ENCODE results near the gene CDA. TPM values are rescaled to one million over a fixed set of nuclear protein-coding genes. Genes with fewer than 3 reads are reported as not detected.
A peak's percentile ranks its signal among the peaks of the same experiment; 100 is the strongest.

CDA gene
- total and polyA plus RNA-seq, 2 experiments from 2014 or later = 2.5 to 13.6 TPM

DNA sequence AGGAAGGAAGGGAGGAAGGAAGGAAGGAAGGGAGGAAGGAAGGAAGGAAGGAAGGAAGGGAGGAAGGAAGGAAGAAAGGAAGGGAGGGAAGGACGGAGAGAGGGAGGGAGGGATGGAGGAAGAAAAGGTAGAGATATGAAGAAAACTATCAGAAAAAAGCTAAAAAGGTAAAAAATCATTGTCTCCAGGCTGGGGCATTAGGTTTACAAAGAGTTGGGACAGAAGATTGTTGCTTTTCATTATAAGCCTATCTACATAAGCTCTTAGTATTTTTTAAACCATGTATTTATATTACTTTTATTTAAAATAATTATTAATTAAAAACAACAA, 37.2 kb downstream of the CDA start:
- no peak for TF ChIP-seq STAT1 (IDR thresholded peaks at IDR 0.05; ENCODE audit: unreplicated experiment)
- no peak for TF ChIP-seq CREB1 (CRISPR knock-in tag; IDR thresholded peaks at IDR 0.05; ENCODE audit: low read depth)
- TF ChIP-seq NANOG (IDR thresholded peaks at IDR 0.05; ENCODE audit: borderline replicate concordance) = no peak
- no peak for TF ChIP-seq ZNF331 (CRISPR knock-in tag; IDR thresholded peaks at IDR 0.05; ENCODE audit: low read depth)
- TF ChIP-seq, protein P1, sequence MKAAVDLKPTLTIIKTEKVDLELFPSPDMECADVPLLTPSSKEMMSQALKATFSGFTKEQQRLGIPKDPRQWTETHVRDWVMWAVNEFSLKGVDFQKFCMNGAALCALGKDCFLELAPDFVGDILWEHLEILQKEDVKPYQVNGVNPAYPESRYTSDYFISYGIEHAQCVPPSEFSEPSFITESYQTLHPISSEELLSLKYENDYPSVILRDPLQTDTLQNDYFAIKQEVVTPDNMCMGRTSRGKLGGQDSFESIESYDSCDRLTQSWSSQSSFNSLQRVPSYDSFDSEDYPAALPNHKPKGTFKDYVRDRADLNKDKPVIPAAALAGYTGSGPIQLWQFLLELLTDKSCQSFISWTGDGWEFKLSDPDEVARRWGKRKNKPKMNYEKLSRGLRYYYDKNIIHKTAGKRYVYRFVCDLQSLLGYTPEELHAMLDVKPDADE (IDR thresholded peaks at IDR 0.05) = no peak
- TF ChIP-seq, protein P2, sequence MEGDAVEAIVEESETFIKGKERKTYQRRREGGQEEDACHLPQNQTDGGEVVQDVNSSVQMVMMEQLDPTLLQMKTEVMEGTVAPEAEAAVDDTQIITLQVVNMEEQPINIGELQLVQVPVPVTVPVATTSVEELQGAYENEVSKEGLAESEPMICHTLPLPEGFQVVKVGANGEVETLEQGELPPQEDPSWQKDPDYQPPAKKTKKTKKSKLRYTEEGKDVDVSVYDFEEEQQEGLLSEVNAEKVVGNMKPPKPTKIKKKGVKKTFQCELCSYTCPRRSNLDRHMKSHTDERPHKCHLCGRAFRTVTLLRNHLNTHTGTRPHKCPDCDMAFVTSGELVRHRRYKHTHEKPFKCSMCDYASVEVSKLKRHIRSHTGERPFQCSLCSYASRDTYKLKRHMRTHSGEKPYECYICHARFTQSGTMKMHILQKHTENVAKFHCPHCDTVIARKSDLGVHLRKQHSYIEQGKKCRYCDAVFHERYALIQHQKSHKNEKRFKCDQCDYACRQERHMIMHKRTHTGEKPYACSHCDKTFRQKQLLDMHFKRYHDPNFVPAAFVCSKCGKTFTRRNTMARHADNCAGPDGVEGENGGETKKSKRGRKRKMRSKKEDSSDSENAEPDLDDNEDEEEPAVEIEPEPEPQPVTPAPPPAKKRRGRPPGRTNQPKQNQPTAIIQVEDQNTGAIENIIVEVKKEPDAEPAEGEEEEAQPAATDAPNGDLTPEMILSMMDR (conservative IDR thresholded peaks at IDR 0.05; ENCODE audit: low read depth in 2 of 2) = no peak
- TF ChIP-seq EZH2 (IDR thresholded peaks at IDR 0.05; ENCODE audit: low read depth, unreplicated experiment) = no peak
- TF ChIP-seq, protein P3, sequence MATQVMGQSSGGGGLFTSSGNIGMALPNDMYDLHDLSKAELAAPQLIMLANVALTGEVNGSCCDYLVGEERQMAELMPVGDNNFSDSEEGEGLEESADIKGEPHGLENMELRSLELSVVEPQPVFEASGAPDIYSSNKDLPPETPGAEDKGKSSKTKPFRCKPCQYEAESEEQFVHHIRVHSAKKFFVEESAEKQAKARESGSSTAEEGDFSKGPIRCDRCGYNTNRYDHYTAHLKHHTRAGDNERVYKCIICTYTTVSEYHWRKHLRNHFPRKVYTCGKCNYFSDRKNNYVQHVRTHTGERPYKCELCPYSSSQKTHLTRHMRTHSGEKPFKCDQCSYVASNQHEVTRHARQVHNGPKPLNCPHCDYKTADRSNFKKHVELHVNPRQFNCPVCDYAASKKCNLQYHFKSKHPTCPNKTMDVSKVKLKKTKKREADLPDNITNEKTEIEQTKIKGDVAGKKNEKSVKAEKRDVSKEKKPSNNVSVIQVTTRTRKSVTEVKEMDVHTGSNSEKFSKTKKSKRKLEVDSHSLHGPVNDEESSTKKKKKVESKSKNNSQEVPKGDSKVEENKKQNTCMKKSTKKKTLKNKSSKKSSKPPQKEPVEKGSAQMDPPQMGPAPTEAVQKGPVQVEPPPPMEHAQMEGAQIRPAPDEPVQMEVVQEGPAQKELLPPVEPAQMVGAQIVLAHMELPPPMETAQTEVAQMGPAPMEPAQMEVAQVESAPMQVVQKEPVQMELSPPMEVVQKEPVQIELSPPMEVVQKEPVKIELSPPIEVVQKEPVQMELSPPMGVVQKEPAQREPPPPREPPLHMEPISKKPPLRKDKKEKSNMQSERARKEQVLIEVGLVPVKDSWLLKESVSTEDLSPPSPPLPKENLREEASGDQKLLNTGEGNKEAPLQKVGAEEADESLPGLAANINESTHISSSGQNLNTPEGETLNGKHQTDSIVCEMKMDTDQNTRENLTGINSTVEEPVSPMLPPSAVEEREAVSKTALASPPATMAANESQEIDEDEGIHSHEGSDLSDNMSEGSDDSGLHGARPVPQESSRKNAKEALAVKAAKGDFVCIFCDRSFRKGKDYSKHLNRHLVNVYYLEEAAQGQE (IDR thresholded peaks at IDR 0.05; ENCODE audit: unreplicated experiment) = no peak
- H3K4me3 Mint-ChIP-seq = no peak overlapping the region
- Histone ChIP-seq H4K20me1 (replicated peaks; ENCODE audit: insufficient read depth) (no peaks in the 10 kb centered on the region), H3K4me3 (no peak overlapping the region), H3F3A (replicated peaks; ENCODE audit: low read depth) (peaks cover 9% of the 10 kb centered on the region; the same call in 1 of the 2 replicates), H3K79me2 (replicated peaks; ENCODE audit: insufficient read depth) (no peaks in the 10 kb centered on the region), H3K36me3 (ENCODE audit: insufficient read depth) (peaks cover 13% of the 10 kb centered on the region; the same call in 1 of the 2 replicates), H3K4me1 (ENCODE audit: insufficient read depth) (peaks cover 30% of the 10 kb centered on the region), H3K27ac (ENCODE audit: low read depth) (peak overlapping the region; percentile 92), H3K9me2 (ENCODE audit: insufficient read depth) (0 out of 2 replicates have a peak, but pooled peaks cover 6% of the 10 kb centered on the region), H3K27me3 (ENCODE audit: insufficient read depth) (no peaks in the 10 kb centered on the region), H2AFZ (no peak overlapping the region; the same call in 1 of the 2 replicates), H3K4me2 (peak overlapping the region; percentile 68)
- H3K9me3 Mint-ChIP-seq = peaks cover 41% of the 10 kb centered on the region
- peaks cover 31% of the 10 kb centered on the region for H3K4me1 Mint-ChIP-seq
- H3K36me3 Mint-ChIP-seq (ENCODE audit: low read depth) = peaks cover 28% of the 10 kb centered on the region
- peaks cover 3% of the 10 kb centered on the region for H3K27me3 Mint-ChIP-seq (ENCODE audit: insufficient read depth, low read depth, poor library complexity)
- DNase-seq (ENCODE audit: low spot score) (no peak), ATAC-seq (no peak)
- no peak overlapping the region for H3K27ac Mint-ChIP-seq

DNA sequence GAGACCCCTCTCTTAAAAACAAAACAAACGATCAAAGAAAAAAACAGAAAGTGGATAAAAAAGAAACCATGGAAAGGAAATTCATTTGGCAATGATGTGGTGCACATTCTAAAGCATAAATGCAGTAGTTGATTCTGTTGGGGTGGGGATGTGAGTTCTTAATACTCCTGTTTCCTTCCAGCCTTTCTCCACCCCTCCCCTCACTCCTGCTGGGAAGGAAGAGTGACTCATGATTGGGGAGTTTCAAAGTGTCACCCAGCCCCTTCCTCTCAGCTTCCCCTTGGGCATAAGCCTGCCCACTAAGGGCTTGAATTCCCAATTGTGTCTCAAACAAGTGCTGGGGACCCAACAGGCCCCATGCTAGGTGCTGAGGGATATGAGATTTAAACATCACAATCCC, 37.6 kb downstream of the CDA start:
- DNase-seq (ENCODE audit: low spot score) (no peak), ATAC-seq (no peak)
- Mint-ChIP-seq H3K9me3 (peaks cover 41% of the 10 kb centered on the region), H3K27me3 (ENCODE audit: insufficient read depth, low read depth, poor library complexity) (peaks cover 3% of the 10 kb centered on the region), H3K36me3 (ENCODE audit: low read depth) (peaks cover 28% of the 10 kb centered on the region), H3K4me1 (peaks cover 31% of the 10 kb centered on the region), H3K27ac (no peak overlapping the region), H3K4me3 (no peak overlapping the region)
- Histone ChIP-seq H3K27me3 (ENCODE audit: insufficient read depth) (no peaks in the 10 kb centered on the region), H2AFZ (peak overlapping the region; percentile 63; the same call in 1 of the 2 replicates), H3K4me3 (no peak overlapping the region; the same call in 1 of the 2 replicates), H3K79me2 (replicated peaks; ENCODE audit: insufficient read depth) (no peaks in the 10 kb centered on the region), H3F3A (replicated peaks; ENCODE audit: low read depth) (peaks cover 9% of the 10 kb centered on the region; the same call in 1 of the 2 replicates), H3K36me3 (ENCODE audit: insufficient read depth) (peaks cover 13% of the 10 kb centered on the region; the same call in 1 of the 2 replicates), H3K4me2 (peak overlapping the region; percentile 68), H3K27ac (ENCODE audit: low read depth) (peak overlapping the region; percentile 92), H3K9me2 (ENCODE audit: insufficient read depth) (0 out of 2 replicates have a peak, but pooled peaks cover 6% of the 10 kb centered on the region), H3K4me1 (ENCODE audit: insufficient read depth) (peaks cover 30% of the 10 kb centered on the region), H4K20me1 (replicated peaks; ENCODE audit: insufficient read depth) (no peaks in the 10 kb centered on the region)
- TF ChIP-seq JUNB (IDR thresholded peaks at IDR 0.05; ENCODE audit: unreplicated experiment) = no peak
- TF ChIP-seq, protein P1 (IDR thresholded peaks at IDR 0.05) = no peak
- no peak for TF ChIP-seq ZNF114 (CRISPR knock-in tag; IDR thresholded peaks at IDR 0.05)
- no peak for TF ChIP-seq ZNF331 (CRISPR knock-in tag; IDR thresholded peaks at IDR 0.05; ENCODE audit: low read depth)
- TF ChIP-seq, protein P2 (conservative IDR thresholded peaks at IDR 0.05; ENCODE audit: low read depth in 2 of 2) = no peak
- TF ChIP-seq CREB1 (CRISPR knock-in tag; IDR thresholded peaks at IDR 0.05; ENCODE audit: low read depth) = no peak
- TF ChIP-seq EZH2 (IDR thresholded peaks at IDR 0.05; ENCODE audit: low read depth, unreplicated experiment) = no peak
- TF ChIP-seq NANOG (IDR thresholded peaks at IDR 0.05; ENCODE audit: borderline replicate concordance) = no peak
- TF ChIP-seq STAT1 (IDR thresholded peaks at IDR 0.05; ENCODE audit: unreplicated experiment) = no peak
- TF ChIP-seq EZH2phosphoT487 (IDR thresholded peaks at IDR 0.05; ENCODE audit: unreplicated experiment) = no peak
- no peak for TF ChIP-seq POLR2AphosphoS5 (IDR thresholded peaks at IDR 0.05; ENCODE audit: low read depth)

Measured in GM23338 (cell line).